NCI-H446 treated with DMSO at 0.1 percent for 48 hours (cell line): ENCODE data around the gene GYPE.
"Not testable (repeated sequence)": the region's sequence is repeated elsewhere in the genome, so short reads cannot be mapped to it uniquely, and the experiment has no call there.

Source experiments
- DNase-seq: peaks from one replicate; lab custom pipeline; 2025; lab: John Stamatoyannopoulos, UW

GYPE gene

GRCh38 chr4:143869925-143870324, 35.4 kb downstream of the GYPE start:
- DNase-seq: not testable (repeated sequence)

GRCh38 chr4:143862716-143863115, 42.6 kb downstream of the GYPE start:
- not testable (repeated sequence) for DNase-seq

GRCh38 chr4:143858456-143858855, 46.9 kb downstream of the GYPE start:
- DNase-seq: no peak

GRCh38 chr4:143857391-143858336, 47.7 kb downstream of the GYPE start:
- DNase-seq: not testable (repeated sequence)

DNA sequence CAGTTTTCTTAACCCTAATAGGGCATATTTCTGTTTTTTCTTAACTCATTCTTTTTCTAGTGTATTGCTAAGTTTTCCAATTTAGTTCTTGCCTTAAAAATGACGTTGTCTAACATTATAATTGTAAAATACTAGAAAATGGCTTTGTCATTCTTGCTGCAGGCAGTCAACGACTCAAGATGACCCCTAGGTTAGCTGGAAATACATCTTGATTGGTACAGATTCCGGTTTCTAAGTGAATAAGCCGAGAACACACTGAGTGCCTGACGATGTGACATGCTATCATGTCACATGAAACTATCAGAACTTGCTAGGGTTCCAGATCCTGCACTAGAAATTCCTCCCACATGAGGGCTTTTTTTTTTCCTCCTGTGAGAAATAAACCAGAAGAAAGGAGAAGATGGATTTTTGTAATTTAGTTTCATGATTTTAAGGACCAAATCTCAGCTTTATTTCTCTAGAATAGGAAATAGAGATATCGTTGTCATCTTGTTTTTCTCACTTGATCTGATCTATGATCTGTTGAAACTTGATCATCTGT, 49.3 kb downstream of the GYPE start:
- DNase-seq: not testable (repeated sequence)

DNA sequence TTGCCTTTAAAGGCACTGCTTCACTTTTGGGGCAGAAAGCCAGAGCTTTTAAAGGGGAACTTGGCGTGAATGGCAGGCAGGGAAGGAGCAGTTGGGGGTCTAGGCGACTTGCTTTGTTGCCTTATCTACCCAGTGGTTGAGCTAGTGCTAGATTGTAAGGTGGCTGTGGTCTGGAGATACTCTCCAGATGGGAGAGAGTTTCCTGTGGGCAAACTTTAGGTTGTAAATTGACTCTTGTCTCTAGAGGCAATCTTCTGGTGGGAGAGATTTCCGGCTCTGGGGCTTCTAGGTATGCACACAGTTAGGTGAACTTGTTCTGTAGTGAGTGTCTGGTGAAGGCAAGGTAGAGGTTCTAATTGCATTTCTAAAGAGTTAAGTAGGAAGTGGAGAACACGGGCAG, 50.7 kb downstream of the GYPE start:
- not testable (repeated sequence) for DNase-seq

DNA sequence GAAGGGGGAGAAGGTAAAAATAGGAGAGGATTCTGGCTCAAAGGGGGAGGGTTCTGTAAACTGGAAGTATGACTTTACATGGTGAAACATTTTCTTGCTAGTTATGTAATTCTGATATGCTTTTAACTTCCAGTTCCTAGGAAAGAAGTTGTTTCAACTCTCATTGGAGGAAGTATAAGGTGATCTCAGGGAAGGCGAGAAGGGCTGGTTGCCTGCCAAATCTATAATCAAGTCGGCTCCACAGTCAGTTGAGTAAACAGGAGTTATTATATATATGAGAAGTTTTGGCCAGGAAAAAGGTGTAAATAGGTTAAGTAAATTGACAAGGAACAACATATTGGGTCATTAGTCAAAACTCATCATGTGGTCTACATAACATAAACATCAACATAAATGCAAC, 56.1 kb downstream of the GYPE start:
- not testable (repeated sequence) for DNase-seq

DNA sequence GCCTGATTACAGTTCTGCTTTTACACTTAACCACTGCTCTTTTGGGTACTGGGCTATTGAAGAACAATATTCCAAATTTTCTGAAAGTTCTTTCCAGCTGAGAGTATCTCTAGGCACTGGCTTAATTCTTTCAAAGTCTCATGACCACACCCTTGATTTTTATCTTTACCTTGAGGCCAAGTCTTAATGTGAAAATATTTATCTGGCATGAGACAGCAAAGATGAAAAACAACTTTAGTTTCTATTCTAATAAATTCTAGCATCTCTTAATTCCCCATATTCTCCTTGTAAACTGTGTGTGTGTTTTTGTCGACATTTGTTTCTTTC, 61.9 kb downstream of the GYPE start:
- DNase-seq: not testable (repeated sequence)

GRCh38 chr4:143842624-143843505, 62.5 kb downstream of the GYPE start:
- DNase-seq: not testable (repeated sequence)

DNA sequence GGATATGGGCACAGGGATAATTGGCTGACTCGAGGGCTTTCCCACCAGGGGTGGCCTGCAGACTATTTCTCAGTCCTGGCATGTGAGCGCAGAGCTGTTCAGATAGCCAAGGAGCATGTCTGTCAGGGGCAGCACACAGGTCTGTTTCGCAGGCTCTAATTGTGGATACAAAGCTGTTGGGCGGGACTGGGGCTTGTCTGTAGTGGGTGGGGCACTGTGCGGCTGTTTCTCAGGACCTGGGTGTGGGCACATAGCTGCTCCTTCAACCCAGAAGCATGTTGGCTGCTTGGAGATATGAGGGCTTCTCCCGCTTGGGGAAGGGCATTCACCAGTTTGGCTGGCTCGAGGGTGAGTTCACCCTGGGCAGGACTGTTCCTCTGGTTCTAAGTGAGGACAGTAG, 65.9 kb downstream of the GYPE start:
- not testable (repeated sequence) for DNase-seq

GRCh38 chr4:143834196-143834595, 71.2 kb downstream of the GYPE start:
- DNase-seq: not testable (repeated sequence)

- DNase-seq: not testable (repeated sequence)
Observed at GRCh38 chr4:143833676-143834075, 71.7 kb downstream of the GYPE start.

DNA sequence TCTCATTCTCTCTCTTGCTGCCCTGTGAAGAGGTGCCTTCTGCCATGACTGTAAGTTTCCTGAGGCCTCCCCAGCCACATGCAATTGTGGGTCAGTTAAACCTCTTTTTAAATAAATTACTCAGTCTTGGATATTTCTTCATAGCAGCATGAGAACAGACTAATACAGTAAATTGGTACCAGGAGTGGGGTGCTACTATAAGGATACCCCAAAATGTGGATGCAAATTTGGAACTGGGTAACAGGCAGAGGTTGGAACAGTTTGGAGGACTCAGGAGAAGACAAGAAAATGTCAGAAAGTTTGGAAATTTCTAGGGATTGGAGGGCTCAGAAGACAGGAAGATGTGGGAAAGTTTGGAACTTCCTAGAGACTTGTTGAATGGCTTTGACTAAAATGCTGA, 74.8 kb downstream of the GYPE start:
- DNase-seq: not testable (repeated sequence)

- not testable (repeated sequence) for DNase-seq
Observed at GRCh38 chr4:143829239-143829620, 76.1 kb downstream of the GYPE start.
